IPS-NIHi7 (cell line): Measurements from ENCODE around the gene ENO4.

Experiments used
- DNase-seq: peaks from one replicate; pipeline ENCODE4 v3.0.0; 2012; ENCODE audit warnings: mixed read lengths; ENCODE audit errors: extremely low spot score

The ENO4 gene

GRCh38 chr10:116831086-116831485, 18.2 kb upstream of the ENO4 start:
- no peak for DNase-seq

GRCh38 chr10:116831790-116832189, 17.5 kb upstream of the ENO4 start:
- DNase-seq = no peak

- peak; percentile 73 for DNase-seq
These were observed 15.0 kb upstream of the ENO4 start for GRCh38 chr10:116833986-116834985.

GRCh38 chr10:116835658-116836057, 13.6 kb upstream of the ENO4 start:
- DNase-seq = no peak

GRCh38 chr10:116836083-116836482, 13.2 kb upstream of the ENO4 start:
- DNase-seq = peak; percentile 81

- no peak for DNase-seq
These were observed 12.3 kb upstream of the ENO4 start for GRCh38 chr10:116836902-116837523.

GRCh38 chr10:116838143-116838725, 11.1 kb upstream of the ENO4 start:
- DNase-seq = no peak

- no peak for DNase-seq
These were observed 8.8 kb upstream of the ENO4 start for GRCh38 chr10:116840389-116841075.

GRCh38 chr10:116845823-116846222, 3.5 kb upstream of the ENO4 start:
- DNase-seq = no peak

- no peak for DNase-seq
These were observed 1.0 kb upstream of the ENO4 start for GRCh38 chr10:116848032-116848943.

GRCh38 chr10:116848944-116849247, 403 bp upstream of the ENO4 start:
- no peak for DNase-seq

- DNase-seq = no peak
These were observed 836 bp downstream of the ENO4 start for GRCh38 chr10:116850058-116850611.

GRCh38 chr10:116852246-116852645, 2.9 kb downstream of the ENO4 start:
- DNase-seq = no peak

GRCh38 chr10:116853287-116853686, 4.0 kb downstream of the ENO4 start:
- no peak for DNase-seq

- no peak for DNase-seq
These were observed 4.4 kb downstream of the ENO4 start for GRCh38 chr10:116853701-116854100.

- no peak for DNase-seq
These were observed 7.9 kb downstream of the ENO4 start for GRCh38 chr10:116857156-116857555.

- DNase-seq = no peak
These were observed 12.5 kb downstream of the ENO4 start for GRCh38 chr10:116861796-116862195.

GRCh38 chr10:116864436-116864835, 15.1 kb downstream of the ENO4 start:
- DNase-seq = no peak

GRCh38 chr10:116866066-116866465, 16.8 kb downstream of the ENO4 start:
- DNase-seq = no peak

GRCh38 chr10:116866987-116867595, 17.8 kb downstream of the ENO4 start:
- DNase-seq = no peak
